ENCODE measurements around the gene FAT4. TPM values are rescaled to one million over a fixed set of nuclear protein-coding genes. Genes with fewer than 3 reads are reported as not detected.

Gene FAT4
- total RNA-seq, 1 donor from 2014 or later = 16.8 TPM

- Histone ChIP-seq H3K9me3 (no peaks in the 10 kb centered on the region), H3K36me3 (no peaks in the 10 kb centered on the region), H3K4me3 (peak overlapping the region; percentile 23 to 29), H3K4me1 (peaks cover 0 to 5% of the 10 kb centered on the region in 2 donors), H3K27ac (peak overlapping the region; percentile 37 to 53), H3K27me3 (no peaks in the 10 kb centered on the region)
- intact Hi-C loops (cut with DNase I) = no loop called here
- no peak for DNase-seq (ENCODE audit: low spot score in 2 of 2)
- no peak for TF ChIP-seq CTCF (IDR thresholded peaks at IDR 0.05)
These were observed 45.3 kb downstream of the FAT4 start for GRCh38 chr4:125359960-125360634.

GRCh38 chr4:125360727-125361126 is 46.0 kb downstream of the FAT4 start:
- Histone ChIP-seq H3K9me3 (no peaks in the 10 kb centered on the region), H3K36me3 (no peaks in the 10 kb centered on the region), H3K4me1 (peaks cover 0 to 5% of the 10 kb centered on the region in 2 donors), H3K4me3 (peak overlapping the region in 1 of 2 donors; percentile 29), H3K27me3 (no peaks in the 10 kb centered on the region), H3K27ac (no peak overlapping the region)
- intact Hi-C loops (cut with DNase I) = no loop called here
- TF ChIP-seq CTCF (IDR thresholded peaks at IDR 0.05) = no peak
- no peak for DNase-seq (ENCODE audit: low spot score in 2 of 2)
